Thyroid gland (tissue), 4 donors: ENCODE measurements around the gene ZAR1.

ENCODE experiments used
- POLR2A ChIP-seq, 2 donors: fragments of 450-650 bp; IDR thresholded peaks; one replicate each; pipeline ENCODE4 v1.6.1; 2017; ENCODE audit warnings: antibody characterized with exemption in 2 of 2, mild to moderate bottlenecking in 2 of 2, moderate library complexity in 1 of 2
- TF ChIP-seq, protein P1 (sequence below), 6 experiments: fragments of 200-600 bp in 3 of 6; fragments of 450-650 bp in 3 of 6; sonication (generic) in 3 of 6; IDR thresholded peaks; one replicate each; pipeline ENCODE4 v1.5.1; 2016 to 2019; ENCODE audit warnings: antibody characterized with exemption in 6 of 6, mild to moderate bottlenecking in 2 of 6, inconsistent platforms in 1 of 6, moderate library complexity in 1 of 6

DNA sequence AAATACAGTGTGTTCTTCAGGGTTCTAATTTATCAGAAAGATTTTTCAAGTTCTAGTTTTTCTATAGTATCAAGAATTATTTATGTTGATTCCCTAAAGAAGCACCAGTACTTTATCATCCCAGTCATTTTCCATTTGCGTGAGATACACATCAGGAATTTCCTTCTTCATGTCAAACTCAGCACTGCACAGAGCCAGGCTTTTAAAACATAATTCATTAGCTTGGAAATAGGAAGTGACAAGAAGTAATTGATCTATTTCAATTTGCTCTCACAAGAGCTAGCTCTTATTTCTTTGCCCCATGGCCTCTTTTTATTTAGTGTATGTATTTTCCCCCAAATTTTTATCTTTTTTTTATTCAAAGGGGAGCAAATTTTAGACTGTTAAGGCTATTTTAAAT is 19.9 kb upstream of the ZAR1 start:
- TF ChIP-seq POLR2A (IDR thresholded peaks at IDR 0.05) = no peak
- TF ChIP-seq, protein P1, sequence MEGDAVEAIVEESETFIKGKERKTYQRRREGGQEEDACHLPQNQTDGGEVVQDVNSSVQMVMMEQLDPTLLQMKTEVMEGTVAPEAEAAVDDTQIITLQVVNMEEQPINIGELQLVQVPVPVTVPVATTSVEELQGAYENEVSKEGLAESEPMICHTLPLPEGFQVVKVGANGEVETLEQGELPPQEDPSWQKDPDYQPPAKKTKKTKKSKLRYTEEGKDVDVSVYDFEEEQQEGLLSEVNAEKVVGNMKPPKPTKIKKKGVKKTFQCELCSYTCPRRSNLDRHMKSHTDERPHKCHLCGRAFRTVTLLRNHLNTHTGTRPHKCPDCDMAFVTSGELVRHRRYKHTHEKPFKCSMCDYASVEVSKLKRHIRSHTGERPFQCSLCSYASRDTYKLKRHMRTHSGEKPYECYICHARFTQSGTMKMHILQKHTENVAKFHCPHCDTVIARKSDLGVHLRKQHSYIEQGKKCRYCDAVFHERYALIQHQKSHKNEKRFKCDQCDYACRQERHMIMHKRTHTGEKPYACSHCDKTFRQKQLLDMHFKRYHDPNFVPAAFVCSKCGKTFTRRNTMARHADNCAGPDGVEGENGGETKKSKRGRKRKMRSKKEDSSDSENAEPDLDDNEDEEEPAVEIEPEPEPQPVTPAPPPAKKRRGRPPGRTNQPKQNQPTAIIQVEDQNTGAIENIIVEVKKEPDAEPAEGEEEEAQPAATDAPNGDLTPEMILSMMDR (IDR thresholded peaks at IDR 0.05) = no peak
